Endothelial cell of hepatic sinusoid (primary cell): ENCODE measurements around the gene FAM227B.
"Not testable (repeated sequence)": the region's sequence is repeated elsewhere in the genome, so short reads cannot be mapped to it uniquely, and the experiment has no call there.

Experiments
- in situ Hi-C: cut with HindIII; loops from 2 replicates; pipeline ENCODE4 v1.10.0; 2017; ENCODE audit warnings: low sequenced_read_pairs

The FAM227B gene

GRCh38 chr15:49441356-49441755, 179.3 kb downstream of the FAM227B start:
- in situ Hi-C loops: no loop called here

GRCh38 chr15:49439678-49440395, 180.8 kb downstream of the FAM227B start:
- in situ Hi-C loops: no loop called here

- in situ Hi-C loops: no loop called here
These were observed 181.5 kb downstream of the FAM227B start for GRCh38 chr15:49438962-49439631.

GRCh38 chr15:49436751-49437150, 183.9 kb downstream of the FAM227B start:
- in situ Hi-C loops: no loop called here

GRCh38 chr15:49435174-49435573, 185.4 kb downstream of the FAM227B start:
- in situ Hi-C loops: no loop called here

- in situ Hi-C loops: no loop called here
These were observed 190.6 kb downstream of the FAM227B start for GRCh38 chr15:49430046-49430445.

- in situ Hi-C loops: no loop called here
These were observed 192.1 kb downstream of the FAM227B start for GRCh38 chr15:49428409-49429095.

GRCh38 chr15:49427372-49427771, 193.2 kb downstream of the FAM227B start:
- in situ Hi-C loops: no loop called here

- in situ Hi-C loops: no loop called here
These were observed 195.7 kb downstream of the FAM227B start for GRCh38 chr15:49424954-49425353.

GRCh38 chr15:49423901-49424550, 196.6 kb downstream of the FAM227B start:
- in situ Hi-C loops: no loop called here

- in situ Hi-C loops: no loop called here
These were observed 197.6 kb downstream of the FAM227B start, which contains the start of gene FGF7 for GRCh38 chr15:49423021-49423420. Gene FGF7 (plus strand): TSS chr15:49423242. CDS start chr15:49424298, 1,056 bp downstream.

- in situ Hi-C loops: no loop called here
These were observed 198.6 kb downstream of the FAM227B start for GRCh38 chr15:49421991-49422390.

- in situ Hi-C loops: no loop called here
These were observed 201.8 kb downstream of the FAM227B start for GRCh38 chr15:49418811-49419210.

- in situ Hi-C loops: no loop called here
These were observed 205.0 kb downstream of the FAM227B start for GRCh38 chr15:49415638-49416037.

- in situ Hi-C loops: no loop called here
These were observed 205.5 kb downstream of the FAM227B start for GRCh38 chr15:49415149-49415548.

- in situ Hi-C loops: no loop called here
These were observed 207.8 kb downstream of the FAM227B start for GRCh38 chr15:49412797-49413196.

- in situ Hi-C loops: no loop called here
These were observed 210.0 kb downstream of the FAM227B start for GRCh38 chr15:49410641-49411040.

- in situ Hi-C loops: no loop called here
These were observed 214.1 kb downstream of the FAM227B start for GRCh38 chr15:49406352-49407118.

GRCh38 chr15:49402515-49403296, 217.9 kb downstream of the FAM227B start:
- in situ Hi-C loops: not testable (repeated sequence)

- in situ Hi-C loops: no loop called here
These were observed 233.1 kb downstream of the FAM227B start for GRCh38 chr15:49387471-49387870.
